Panc1 (cell line): ENCODE measurements around the gene MAML3. TPM values are rescaled to one million over a fixed set of nuclear protein-coding genes. Genes with fewer than 3 reads are reported as not detected.

Source experiments
- ATAC-seq: fragments of 200-7000 bp; cut with Tn5 transposase; 2 replicates; pipeline ENCODE4 v1.9.1; 2020; ENCODE audit warnings: mild to moderate bottlenecking, moderate library complexity
- BruUV-seq: library from RNA; stranded (reverse); fragments of 400-500 nt; replicated peaks from 2 replicates; lab custom pipeline; 2021; lab: Mats Ljungman, UMichigan
- CTCF ChIA-PET: fragments of 300-600 bp; sonication (Branson Sonifier 250); formaldehyde crosslinking; loops from one replicate; lab custom pipeline; 2022; ENCODE audit warnings: antibody characterized with exemption; lab: Charles Lee
- POLR2A ChIA-PET: fragments of 300-600 bp; sonication (Branson Sonifier 250); formaldehyde crosslinking; loops from one replicate; lab custom pipeline; 2022; ENCODE audit warnings: antibody characterized with exemption; lab: Charles Lee
- DNase-seq: peaks from one replicate; pipeline ENCODE4 v3.0.0-alpha.2; 2010; ENCODE audit warnings: low read depth, low spot score
- H3K27ac ChIP-seq: 2 replicates; pipeline ENCODE4 v1.5.1; 2011; ENCODE audit warnings: mild to moderate bottlenecking, low read length, inconsistent platforms
- H3K27me3 ChIP-seq: fragments of 200-500 bp; sonication (Bioruptor generic); 2 replicates; pipeline ENCODE4 v1.6.0; 2014; ENCODE audit warnings: low read length, inconsistent platforms; ENCODE audit not compliant: control insufficient read depth, insufficient read depth
- H3K36me3 ChIP-seq: fragments of 200-500 bp; sonication (Bioruptor generic); 2 replicates; pipeline ENCODE4 v1.5.1; 2014; ENCODE audit warnings: inconsistent platforms, mild to moderate bottlenecking, low read length, moderate library complexity; ENCODE audit not compliant: control insufficient read depth, insufficient read depth
- H3K4me1 ChIP-seq: 2 replicates; pipeline ENCODE4 v1.5.1; 2011; ENCODE audit warnings: inconsistent platforms, mild to moderate bottlenecking, low read length, moderate library complexity; ENCODE audit not compliant: control insufficient read depth, insufficient read depth
- H3K4me3 ChIP-seq, 2 experiments: 2 replicates each; pipeline ENCODE4 v1.5.1; 2011 to 2012; ENCODE audit warnings: low read depth in 2 of 2, low read length in 2 of 2, mild to moderate bottlenecking in 2 of 2, inconsistent platforms in 1 of 2, moderate library complexity in 1 of 2
- H3K9me3 ChIP-seq: fragments of 200-500 bp; sonication (Bioruptor generic); 2 replicates; pipeline ENCODE4 v1.5.1; 2014; ENCODE audit warnings: low read depth, mild to moderate bottlenecking, inconsistent platforms, low read length, moderate library complexity; ENCODE audit not compliant: control insufficient read depth, insufficient read depth
- POLR2AphosphoS5 ChIP-seq: IDR thresholded peaks from 2 replicates; pipeline ENCODE4 v1.6.1; 2012; ENCODE audit warnings: mild to moderate bottlenecking, low read depth, low read length, moderate library complexity
- SIN3A ChIP-seq: IDR thresholded peaks from 2 replicates; pipeline ENCODE4 v1.6.1; 2012; ENCODE audit warnings: low read depth, mild to moderate bottlenecking, low read length, moderate library complexity, borderline replicate concordance; ENCODE audit not compliant: insufficient read depth
- TCF7L2 ChIP-seq: IDR thresholded peaks from 2 replicates; pipeline ENCODE4 v1.6.1; 2011; ENCODE audit warnings: mild to moderate bottlenecking, low read depth, low read length, inconsistent platforms
- in situ Hi-C: cut with HindIII; loops from 2 replicates; pipeline ENCODE4 v1.10.0; 2016; ENCODE audit warnings: low sequenced_read_pairs, low pct_unique_long_range_greater_than_20kb
- intact Hi-C: fragments of 100-400 bp; cut with micrococcal nuclease; formaldehyde crosslinking; loops from one replicate; pipeline ENCODE4 v1.10.0; 2022; ENCODE audit not compliant: unreplicated experiment
- total RNA-seq: library from RNA; stranded (reverse); gene quantifications from one replicate; pipeline ENCODE4 v1.2.1, GENCODE V29; 2021; ENCODE audit not compliant: unreplicated experiment
- TF ChIP-seq, protein P1 (sequence below): fragments of 450-650 bp; IDR thresholded peaks from 2 replicates; pipeline ENCODE4 v1.5.1; 2017; ENCODE audit warnings: mild to moderate bottlenecking
- TF ChIP-seq, protein P2 (sequence below), 2 experiments: IDR thresholded peaks; 2 replicates each; pipeline ENCODE4 v1.6.1; 2011 to 2012; ENCODE audit warnings: low read depth in 2 of 2, control low read depth in 1 of 2, low read length in 1 of 2, mild to moderate bottlenecking in 1 of 2, moderate library complexity in 1 of 2; ENCODE audit not compliant: insufficient read depth in 1 of 2

Gene MAML3
- total RNA-seq, 1 experiment from 2014 or later: 7.7 TPM

DNA sequence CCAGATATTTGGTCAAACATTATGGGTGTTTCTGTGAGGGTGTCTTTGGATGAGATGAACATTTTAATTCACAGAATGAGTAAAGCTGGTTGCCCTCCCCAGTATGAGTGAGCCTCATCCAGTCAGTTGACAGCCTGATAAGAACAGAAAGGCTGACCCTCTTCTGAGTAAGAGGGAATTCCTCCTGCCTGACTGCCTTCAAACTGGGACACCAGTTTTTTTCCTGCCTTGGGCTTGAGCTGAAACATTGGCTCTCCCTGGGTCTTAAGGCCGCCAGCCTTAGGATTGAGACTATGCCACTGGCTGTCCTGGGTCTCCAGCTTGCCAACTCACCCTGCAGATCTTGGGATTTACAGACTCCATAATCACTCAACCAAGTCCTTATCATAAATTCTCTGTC lies 14.5 kb upstream of the MAML3 start:
- POLR2A ChIA-PET: no interaction called here

DNA sequence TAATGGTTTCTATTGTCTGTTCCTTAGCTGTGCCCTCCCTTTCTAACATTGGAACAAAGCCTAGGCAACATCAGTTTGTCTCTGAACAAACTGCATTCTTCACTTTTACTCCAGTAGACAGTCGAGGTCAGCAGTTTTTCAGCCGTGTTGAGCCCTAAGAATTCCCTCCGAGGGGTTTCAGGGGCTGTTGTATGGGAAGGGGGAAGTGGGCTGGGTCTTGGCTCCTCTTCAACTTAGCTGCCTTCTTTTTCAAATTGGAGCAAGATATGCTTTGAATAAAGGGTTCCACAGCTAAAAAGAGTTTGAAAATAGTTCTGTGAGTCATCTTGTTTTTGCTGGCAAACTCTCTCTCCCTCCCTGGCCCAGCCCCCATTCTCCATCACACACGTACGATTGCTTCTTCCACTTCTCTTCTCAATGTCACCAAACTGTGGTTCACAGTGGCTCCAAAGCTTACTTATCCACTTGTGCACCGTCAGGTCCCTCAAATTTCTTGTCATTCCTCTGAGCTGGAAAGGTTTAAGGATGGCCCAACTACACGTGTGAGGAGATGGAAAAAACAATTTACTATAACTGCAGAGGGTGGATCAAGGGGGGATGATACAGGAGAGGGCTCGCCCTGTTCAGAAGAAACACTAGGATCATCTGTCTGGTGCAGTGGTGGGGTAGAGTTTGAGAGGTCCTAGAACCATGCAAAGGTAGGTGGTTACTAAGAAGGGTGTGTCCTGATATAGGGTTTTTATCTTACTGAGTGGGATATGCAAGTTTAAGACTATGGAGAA lies 9.2 kb upstream of the MAML3 start:
- no peak for ATAC-seq

More for the DNA sequence above, 14.5 kb upstream of the MAML3 start:
- Histone ChIP-seq H3K4me1 (no peaks in the 10 kb centered on the region), H3K4me3 (no peak overlapping the region), H3K27me3 (no peaks in the 10 kb centered on the region), H3K27ac (no peak overlapping the region), H3K36me3 (no peaks in the 10 kb centered on the region), H3K9me3 (no peaks in the 10 kb centered on the region)
- no peak for ATAC-seq
- DNase-seq: no peak
- CTCF ChIA-PET: no interaction called here
- intact Hi-C loops: no loop called here
- in situ Hi-C loops: no loop called here
- no TSS peak for BruUV-seq
- no peak for TF ChIP-seq SIN3A
- no peak for TF ChIP-seq TCF7L2
- TF ChIP-seq, protein P1, sequence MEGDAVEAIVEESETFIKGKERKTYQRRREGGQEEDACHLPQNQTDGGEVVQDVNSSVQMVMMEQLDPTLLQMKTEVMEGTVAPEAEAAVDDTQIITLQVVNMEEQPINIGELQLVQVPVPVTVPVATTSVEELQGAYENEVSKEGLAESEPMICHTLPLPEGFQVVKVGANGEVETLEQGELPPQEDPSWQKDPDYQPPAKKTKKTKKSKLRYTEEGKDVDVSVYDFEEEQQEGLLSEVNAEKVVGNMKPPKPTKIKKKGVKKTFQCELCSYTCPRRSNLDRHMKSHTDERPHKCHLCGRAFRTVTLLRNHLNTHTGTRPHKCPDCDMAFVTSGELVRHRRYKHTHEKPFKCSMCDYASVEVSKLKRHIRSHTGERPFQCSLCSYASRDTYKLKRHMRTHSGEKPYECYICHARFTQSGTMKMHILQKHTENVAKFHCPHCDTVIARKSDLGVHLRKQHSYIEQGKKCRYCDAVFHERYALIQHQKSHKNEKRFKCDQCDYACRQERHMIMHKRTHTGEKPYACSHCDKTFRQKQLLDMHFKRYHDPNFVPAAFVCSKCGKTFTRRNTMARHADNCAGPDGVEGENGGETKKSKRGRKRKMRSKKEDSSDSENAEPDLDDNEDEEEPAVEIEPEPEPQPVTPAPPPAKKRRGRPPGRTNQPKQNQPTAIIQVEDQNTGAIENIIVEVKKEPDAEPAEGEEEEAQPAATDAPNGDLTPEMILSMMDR: no peak
- TF ChIP-seq POLR2AphosphoS5: no peak
- TF ChIP-seq, protein P2, sequence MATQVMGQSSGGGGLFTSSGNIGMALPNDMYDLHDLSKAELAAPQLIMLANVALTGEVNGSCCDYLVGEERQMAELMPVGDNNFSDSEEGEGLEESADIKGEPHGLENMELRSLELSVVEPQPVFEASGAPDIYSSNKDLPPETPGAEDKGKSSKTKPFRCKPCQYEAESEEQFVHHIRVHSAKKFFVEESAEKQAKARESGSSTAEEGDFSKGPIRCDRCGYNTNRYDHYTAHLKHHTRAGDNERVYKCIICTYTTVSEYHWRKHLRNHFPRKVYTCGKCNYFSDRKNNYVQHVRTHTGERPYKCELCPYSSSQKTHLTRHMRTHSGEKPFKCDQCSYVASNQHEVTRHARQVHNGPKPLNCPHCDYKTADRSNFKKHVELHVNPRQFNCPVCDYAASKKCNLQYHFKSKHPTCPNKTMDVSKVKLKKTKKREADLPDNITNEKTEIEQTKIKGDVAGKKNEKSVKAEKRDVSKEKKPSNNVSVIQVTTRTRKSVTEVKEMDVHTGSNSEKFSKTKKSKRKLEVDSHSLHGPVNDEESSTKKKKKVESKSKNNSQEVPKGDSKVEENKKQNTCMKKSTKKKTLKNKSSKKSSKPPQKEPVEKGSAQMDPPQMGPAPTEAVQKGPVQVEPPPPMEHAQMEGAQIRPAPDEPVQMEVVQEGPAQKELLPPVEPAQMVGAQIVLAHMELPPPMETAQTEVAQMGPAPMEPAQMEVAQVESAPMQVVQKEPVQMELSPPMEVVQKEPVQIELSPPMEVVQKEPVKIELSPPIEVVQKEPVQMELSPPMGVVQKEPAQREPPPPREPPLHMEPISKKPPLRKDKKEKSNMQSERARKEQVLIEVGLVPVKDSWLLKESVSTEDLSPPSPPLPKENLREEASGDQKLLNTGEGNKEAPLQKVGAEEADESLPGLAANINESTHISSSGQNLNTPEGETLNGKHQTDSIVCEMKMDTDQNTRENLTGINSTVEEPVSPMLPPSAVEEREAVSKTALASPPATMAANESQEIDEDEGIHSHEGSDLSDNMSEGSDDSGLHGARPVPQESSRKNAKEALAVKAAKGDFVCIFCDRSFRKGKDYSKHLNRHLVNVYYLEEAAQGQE (IDR thresholded peaks at IDR 0.05; ENCODE audit: insufficient read depth in 1 of 2, low read depth in 2 of 2, low read length in 1 of 2): no peak

More for the DNA sequence above, 9.2 kb upstream of the MAML3 start:
- ChIA-PET CTCF (no interaction called here), POLR2A (no interaction called here)
- in situ Hi-C loops: no loop called here
- no peaks in the 10 kb centered on the region for H3K27me3 ChIP-seq
- TF ChIP-seq, protein P2 (IDR thresholded peaks at IDR 0.05; ENCODE audit: insufficient read depth in 1 of 2, low read depth in 2 of 2, low read length in 1 of 2): no peak
- TF ChIP-seq, protein P1: no peak
- TF ChIP-seq POLR2AphosphoS5: no peak
- no peak for TF ChIP-seq TCF7L2
- no peak for TF ChIP-seq SIN3A
- no peaks in the 10 kb centered on the region for H3K9me3 ChIP-seq
- H3K4me1 ChIP-seq: no peaks in the 10 kb centered on the region; the same call in 1 of the 2 replicates
- BruUV-seq: no TSS peak
- intact Hi-C loops: no loop called here
- no peak overlapping the region for H3K27ac ChIP-seq
- H3K4me3 ChIP-seq: no peak overlapping the region
- H3K36me3 ChIP-seq: no peaks in the 10 kb centered on the region
- no peak for DNase-seq
